ENCODE measurements around the gene ABCG2.

Gene ABCG2

DNA sequence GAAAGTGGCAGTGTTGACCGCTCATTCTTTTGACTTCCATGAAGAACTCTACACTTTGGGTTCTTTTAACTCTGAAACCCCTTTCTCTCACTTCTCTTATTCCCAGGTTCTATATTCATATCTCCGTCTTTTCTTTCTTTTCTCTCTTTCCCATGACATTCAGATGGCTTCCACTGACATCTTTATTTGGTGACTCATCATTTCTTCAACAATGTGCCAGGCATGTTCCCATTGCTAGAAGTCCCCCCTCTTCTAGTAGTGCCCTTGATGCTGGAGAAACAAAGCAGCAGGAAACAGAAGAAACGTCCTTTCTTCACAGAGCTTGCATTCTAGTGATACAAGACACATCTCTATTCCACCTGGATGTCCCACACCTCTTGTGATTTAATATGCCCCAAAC is 117.7 kb downstream of the ABCG2 start:
- TF ChIP-seq JUND (IDR thresholded peaks at IDR 0.05; ENCODE audit: low read depth): no peak
- DNase-seq (ENCODE audit: low read depth in 1 of 2, low spot score in 1 of 2): no peak
- in situ Hi-C loops (cut with HindIII; ENCODE audit: low pct_unique_long_range_greater_than_20kb, low sequenced_read_pairs): no loop called here

Data from T47D (cell line).